Adipocyte (in vitro differentiated cells): Measurements from ENCODE around the gene RUNX2.
A peak's percentile ranks its signal among the peaks of the same experiment; 100 is the strongest.

Experiments
- DNase-seq: peaks from one replicate; pipeline ENCODE4 v3.0.0-alpha.2; 2015; ENCODE audit warnings: low read depth
- H3K27me3 ChIP-seq: replicated peaks from 2 replicates; pipeline ENCODE4 v1.7.0; 2013; ENCODE audit warnings: mild to moderate bottlenecking, low read length, moderate library complexity; ENCODE audit not compliant: control insufficient read depth, insufficient read depth
- H3K36me3 ChIP-seq: 2 replicates; pipeline ENCODE4 v1.7.0; 2013; ENCODE audit warnings: low read length, mild to moderate bottlenecking, moderate library complexity; ENCODE audit not compliant: control insufficient read depth, insufficient read depth, severe bottlenecking
- H3K4me1 ChIP-seq: 2 replicates; pipeline ENCODE4 v1.7.0; 2013; ENCODE audit warnings: mild to moderate bottlenecking, low read length, moderate library complexity; ENCODE audit not compliant: control insufficient read depth, insufficient read depth
- H3K4me3 ChIP-seq: 2 replicates; pipeline ENCODE4 v1.7.0; 2013; ENCODE audit warnings: mild to moderate bottlenecking, low read length, moderate library complexity
- H3K9ac ChIP-seq: 2 replicates; pipeline ENCODE4 v1.7.0; 2013; ENCODE audit warnings: mild to moderate bottlenecking, low read length, moderate library complexity
- H3K9me3 ChIP-seq: 2 replicates; pipeline ENCODE4 v1.7.0; 2013; ENCODE audit warnings: mild to moderate bottlenecking, low read length, moderate library complexity; ENCODE audit not compliant: control insufficient read depth

Gene RUNX2

DNA sequence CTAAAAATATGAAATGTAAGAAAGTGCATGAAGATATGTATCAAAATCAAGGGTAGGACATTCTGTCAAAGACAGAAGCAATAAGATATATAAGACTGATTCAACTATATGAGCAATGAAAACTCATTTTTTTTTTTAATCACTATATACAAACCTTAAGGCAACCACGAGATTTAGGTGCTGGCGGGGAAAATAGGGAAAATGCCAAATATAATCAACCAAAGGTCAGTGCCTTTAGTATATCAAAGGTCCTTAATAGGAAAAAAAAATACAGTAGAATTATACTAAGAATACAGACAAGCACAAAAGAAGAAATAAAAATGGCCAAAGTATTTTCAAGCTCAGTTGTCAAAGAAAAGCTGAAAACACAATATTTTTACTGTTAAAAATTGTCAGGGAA, 25.5 kb downstream of the RUNX2 start:
- peaks cover 14% of the 10 kb centered on the region for H3K4me1 ChIP-seq
- H3K27me3 ChIP-seq = no peaks in the 10 kb centered on the region
- H3K36me3 ChIP-seq = peaks cover under 1% of the 10 kb centered on the region
- H3K9ac ChIP-seq = no peak overlapping the region
- no peak for DNase-seq
- H3K9me3 ChIP-seq = no peaks in the 10 kb centered on the region
- no peak overlapping the region for H3K4me3 ChIP-seq

DNA sequence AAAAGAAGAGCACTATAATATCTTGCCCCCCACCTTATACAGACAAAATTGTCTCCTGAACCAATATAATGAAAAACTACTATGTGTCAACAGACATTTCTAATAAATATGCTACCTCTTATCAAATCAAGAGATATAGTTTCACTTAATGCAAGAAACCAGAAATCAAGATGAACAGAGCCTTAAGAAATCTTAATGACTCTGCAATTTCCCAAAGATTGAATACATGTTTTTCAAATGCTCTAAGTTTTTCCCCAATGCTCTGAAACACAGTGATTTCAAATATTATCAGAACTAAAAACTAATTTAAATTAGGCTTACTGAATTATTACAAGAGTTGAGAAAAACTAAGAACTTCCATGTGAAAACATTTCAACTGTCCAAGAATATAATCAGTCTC, 36.3 kb downstream of the RUNX2 start:
- Histone ChIP-seq H3K4me1 (peaks cover 9% of the 10 kb centered on the region), H3K27me3 (no peaks in the 10 kb centered on the region), H3K9ac (no peak overlapping the region), H3K36me3 (no peaks in the 10 kb centered on the region), H3K9me3 (no peaks in the 10 kb centered on the region), H3K4me3 (no peak overlapping the region)
- no peak for DNase-seq

DNA sequence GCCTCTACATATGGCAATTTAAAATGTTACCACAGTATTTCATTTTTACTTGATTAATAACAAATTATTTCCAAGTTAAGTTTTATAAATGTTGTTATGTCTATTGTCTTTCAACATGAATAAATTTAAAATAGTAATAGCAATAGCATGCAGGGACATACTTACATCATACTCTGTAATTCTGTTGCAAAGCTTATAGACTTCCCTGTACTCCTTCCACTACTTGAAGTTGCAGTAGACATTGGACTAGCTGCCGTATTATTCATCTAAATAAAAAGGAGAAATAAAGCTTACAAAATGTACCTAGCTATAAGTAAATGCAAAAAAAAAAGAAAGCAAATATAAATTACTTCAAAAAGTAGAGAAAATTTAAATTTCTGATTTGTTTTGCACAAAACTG, 36.9 kb downstream of the RUNX2 start:
- H3K9ac ChIP-seq = no peak overlapping the region
- no peaks in the 10 kb centered on the region for H3K9me3 ChIP-seq
- H3K36me3 ChIP-seq = no peaks in the 10 kb centered on the region
- DNase-seq = no peak
- no peaks in the 10 kb centered on the region for H3K27me3 ChIP-seq
- H3K4me3 ChIP-seq = no peak overlapping the region
- H3K4me1 ChIP-seq = peaks cover 9% of the 10 kb centered on the region

DNA sequence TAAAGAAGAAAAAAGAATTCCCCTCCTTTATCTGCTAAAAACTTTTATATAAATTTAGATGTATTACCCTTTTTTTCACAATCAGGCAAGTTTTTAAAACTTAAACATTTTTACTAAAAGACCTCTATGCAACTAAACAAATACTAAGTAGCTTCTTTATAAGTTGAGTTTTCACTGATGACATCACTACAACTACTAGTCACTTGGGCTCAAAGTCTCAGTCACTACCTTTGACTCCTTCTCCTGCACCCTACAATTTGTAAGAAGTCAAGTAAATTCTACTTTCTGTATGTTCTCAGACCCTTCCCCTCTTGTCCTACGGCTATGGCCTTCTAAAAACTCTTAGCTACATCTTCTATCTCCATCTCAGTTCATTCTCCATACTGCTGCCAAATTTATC, 38.4 kb downstream of the RUNX2 start:
- Histone ChIP-seq H3K27me3 (no peaks in the 10 kb centered on the region), H3K4me1 (peaks cover 14% of the 10 kb centered on the region), H3K9me3 (no peaks in the 10 kb centered on the region), H3K9ac (no peak overlapping the region), H3K4me3 (no peak overlapping the region), H3K36me3 (no peaks in the 10 kb centered on the region)
- no peak for DNase-seq

DNA sequence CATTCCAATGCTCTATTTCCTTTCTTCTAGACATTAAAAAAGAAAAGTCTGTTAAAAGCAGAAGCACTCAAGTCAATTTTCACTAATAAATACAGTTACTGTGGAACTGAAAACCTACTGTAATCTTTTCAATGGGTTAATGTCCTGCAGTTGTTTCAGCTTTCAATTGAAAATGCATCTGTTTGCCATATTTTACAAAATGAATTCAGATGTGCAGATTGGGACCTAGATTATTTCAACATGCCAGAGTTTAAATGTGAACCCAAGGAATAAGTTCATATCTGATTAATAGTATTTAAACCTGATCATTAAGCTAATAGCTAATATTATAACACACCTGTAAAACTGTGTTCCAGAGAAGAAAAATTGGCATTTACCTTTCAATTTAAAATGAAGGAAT, 39.9 kb downstream of the RUNX2 start:
- H3K4me3 ChIP-seq = no peak overlapping the region
- H3K4me1 ChIP-seq = peaks cover 16% of the 10 kb centered on the region
- no peak overlapping the region for H3K9ac ChIP-seq
- DNase-seq = no peak
- H3K27me3 ChIP-seq = no peaks in the 10 kb centered on the region
- H3K36me3 ChIP-seq = no peaks in the 10 kb centered on the region
- H3K9me3 ChIP-seq = no peaks in the 10 kb centered on the region

GRCh38 chr6:45369870-45370269, 41.7 kb downstream of the RUNX2 start:
- no peak overlapping the region for H3K4me3 ChIP-seq
- no peaks in the 10 kb centered on the region for H3K27me3 ChIP-seq
- no peaks in the 10 kb centered on the region for H3K36me3 ChIP-seq
- no peaks in the 10 kb centered on the region for H3K9me3 ChIP-seq
- no peak overlapping the region for H3K9ac ChIP-seq
- DNase-seq = no peak
- H3K4me1 ChIP-seq = peaks cover 10% of the 10 kb centered on the region

DNA sequence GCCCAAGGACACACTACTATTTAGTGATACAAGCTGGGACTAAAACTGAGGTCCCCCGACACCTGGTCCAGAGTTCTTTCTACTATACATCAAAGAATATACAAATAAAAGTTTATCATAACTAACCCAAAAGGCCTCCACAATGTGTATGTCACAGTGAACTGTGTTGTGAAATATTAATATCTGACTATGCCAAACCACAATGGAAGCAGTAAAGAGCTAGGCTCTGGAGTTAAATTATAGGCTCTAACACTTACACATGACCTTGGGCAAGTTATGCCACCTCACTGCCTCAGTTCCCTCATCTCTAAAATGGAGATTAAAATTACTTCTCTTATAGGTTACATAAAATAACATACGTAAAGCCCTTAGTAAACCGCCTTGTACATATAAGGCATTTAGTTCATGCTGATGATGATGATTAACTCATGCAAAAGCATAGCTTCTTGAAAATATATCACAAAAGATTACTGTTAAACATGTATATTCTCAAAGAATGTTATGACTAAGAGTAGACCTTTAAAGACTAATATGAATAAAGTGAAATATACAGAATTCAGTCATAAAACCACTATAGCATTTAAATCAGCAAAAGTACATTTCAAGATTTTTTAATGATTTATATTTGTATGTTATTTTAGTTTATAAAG, 43.9 kb downstream of the RUNX2 start:
- H3K9ac ChIP-seq = no peak overlapping the region
- peaks cover 19% of the 10 kb centered on the region for H3K4me1 ChIP-seq
- no peaks in the 10 kb centered on the region for H3K27me3 ChIP-seq
- no peak for DNase-seq
- H3K4me3 ChIP-seq = no peak overlapping the region
- H3K9me3 ChIP-seq = no peaks in the 10 kb centered on the region
- H3K36me3 ChIP-seq = no peaks in the 10 kb centered on the region

- Histone ChIP-seq H3K36me3 (no peaks in the 10 kb centered on the region), H3K9ac (peak overlapping the region; percentile 98), H3K4me3 (no peak overlapping the region), H3K27me3 (no peaks in the 10 kb centered on the region), H3K9me3 (no peaks in the 10 kb centered on the region), H3K4me1 (peaks cover 25% of the 10 kb centered on the region)
- DNase-seq = no peak
These were observed 47.3 kb downstream of the RUNX2 start for GRCh38 chr6:45375449-45375848.

GRCh38 chr6:45376310-45377042, 48.3 kb downstream of the RUNX2 start:
- no peaks in the 10 kb centered on the region for H3K36me3 ChIP-seq
- peak; percentile 54 for DNase-seq
- peaks cover 21% of the 10 kb centered on the region for H3K4me1 ChIP-seq

GRCh38 chr6:45377043-45377553, 49.0 kb downstream of the RUNX2 start:
- Histone ChIP-seq H3K27me3 (no peaks in the 10 kb centered on the region), H3K9ac (peak overlapping the region; percentile 98), H3K4me3 (peak overlapping the region; percentile 97), H3K36me3 (no peaks in the 10 kb centered on the region), H3K4me1 (peaks cover 18% of the 10 kb centered on the region), H3K9me3 (no peaks in the 10 kb centered on the region)
- DNase-seq = no peak

More at GRCh38 chr6:45376310-45377042, 48.3 kb downstream of the RUNX2 start:
- Histone ChIP-seq H3K9ac (peak overlapping the region; percentile 98), H3K27me3 (no peaks in the 10 kb centered on the region), H3K9me3 (no peaks in the 10 kb centered on the region), H3K4me3 (peak overlapping the region; percentile 97)

GRCh38 chr6:45377554-45378333, 49.6 kb downstream of the RUNX2 start, which contains the start of gene SUPT3H:
Gene SUPT3H (minus strand): TSS chr6:45377934.
- peak; percentile 97 for DNase-seq
- peaks cover 18% of the 10 kb centered on the region for H3K4me1 ChIP-seq
- H3K27me3 ChIP-seq = no peaks in the 10 kb centered on the region
- H3K9ac ChIP-seq = peak within 1 kb of the TSS; percentile 98
- H3K4me3 ChIP-seq = peak within 1 kb of the TSS; percentile 97
- no peaks in the 10 kb centered on the region for H3K9me3 ChIP-seq
- H3K36me3 ChIP-seq = no peaks in the 10 kb centered on the region
